K562 (cell line): ENCODE data around the gene RELL2. TPM values are rescaled to one million over a fixed set of nuclear protein-coding genes. Genes with fewer than 3 reads are reported as not detected.

Experiments
- BRD9 ChIP-seq: fragments of 450-650 bp; IDR thresholded peaks from 2 replicates; pipeline ENCODE4 v1.6.1; 2018; ENCODE audit warnings: low read depth; ENCODE audit not compliant: partially characterized antibody
- DEAF1 ChIP-seq: fragments of 450-650 bp; formaldehyde crosslinking; IDR thresholded peaks from 2 replicates; pipeline ENCODE4 v1.4.0; 2020; ENCODE audit warnings: mild to moderate bottlenecking, moderate library complexity
- DLX4 ChIP-seq: fragments of 250-450 bp; sonication (Bioruptor Pico); IDR thresholded peaks from 2 replicates; pipeline ENCODE4 v1.6.1; 2021; ENCODE audit warnings: mild to moderate bottlenecking
- FUS ChIP-seq: fragments of 200-400 bp; formaldehyde crosslinking; optimal IDR thresholded peaks from 2 replicates; pipeline ENCODE3; 2017; ENCODE audit warnings: low read depth, low read length
- GATAD2A ChIP-seq: fragments of 450-650 bp; IDR thresholded peaks from 2 replicates; pipeline ENCODE4 v1.6.1; 2017
- POLR2A ChIP-seq: fragments of 450-650 bp; conservative IDR thresholded peaks from 2 replicates; pipeline ENCODE4 v1.6.1; 2016
- SNRNP70 ChIP-seq: fragments of 200-400 bp; formaldehyde crosslinking; optimal IDR thresholded peaks from 2 replicates; pipeline ENCODE3; 2017; ENCODE audit warnings: low read depth, low read length
- TCF15 ChIP-seq: fragments of 250-450 bp; sonication (Bioruptor Pico); IDR thresholded peaks from 2 replicates; pipeline ENCODE4 v1.8.0; 2022; ENCODE audit warnings: moderate library complexity, mild to moderate bottlenecking, inconsistent platforms
- THRA ChIP-seq: fragments of 450-650 bp; IDR thresholded peaks from 2 replicates; pipeline ENCODE4 v1.6.1; 2017; ENCODE audit warnings: mild to moderate bottlenecking, moderate library complexity
- THRAP3 ChIP-seq: fragments of 450-650 bp; IDR thresholded peaks from 2 replicates; pipeline ENCODE4 v1.6.1; 2016; ENCODE audit warnings: mild to moderate bottlenecking, inconsistent platforms, borderline replicate concordance
- ZNF57 ChIP-seq: fragments of 450-650 bp; formaldehyde crosslinking; IDR thresholded peaks from 2 replicates; pipeline ENCODE4 v1.4.0; 2020; ENCODE audit warnings: mild to moderate bottlenecking, moderate library complexity
- ZNF586 ChIP-seq: fragments of 450-650 bp; formaldehyde crosslinking; conservative IDR thresholded peaks from 2 replicates; pipeline ENCODE4 v1.4.0; 2020; ENCODE audit warnings: mild to moderate bottlenecking, moderate library complexity
- ZZZ3 ChIP-seq: fragments of 450-650 bp; IDR thresholded peaks from 2 replicates; pipeline ENCODE4 v1.6.1; 2016; ENCODE audit warnings: antibody characterized with exemption, mild to moderate bottlenecking, moderate library complexity
- polyA plus RNA-seq, 8 experiments: library from polyadenylated mRNA; depleted of rRNA in 4 of 8; stranded (reverse) in 5 of 8; unstranded in 3 of 8; fragments of >200 nt; fragmentation: Nextera tagmentation in 2 of 8; fragmentation: Illumina TruSeq in 1 of 8; extraction: Ambion mirVana in 2 of 8; extraction: Trizol in 1 of 8; gene quantifications; 2 replicates each; pipeline versions ENCODE4 v1.2.1 to v1.2.3, GENCODE V29; 2011 to 2014; ENCODE audit warnings: inconsistent platforms in 1 of 8, missing spikeins in 1 of 8
- total RNA-seq, 7 experiments: library from RNA; depleted of rRNA in 6 of 7; stranded (reverse); fragments of >200 nt in 6 of 7; fragmentation: Illumina TruSeq in 2 of 7; extraction: Trizol in 2 of 7; gene quantifications; 2 replicates each; pipeline versions ENCODE4 v1.2.1 to v1.2.3, GENCODE V29; 2011 to 2021; ENCODE audit warnings: low replicate concordance in 1 of 7
- TF ChIP-seq, protein P1 (sequence below): fragments of 250-450 bp; sonication (Bioruptor Pico); IDR thresholded peaks from 2 replicates; pipeline ENCODE4 v1.5.0; 2021
- TF ChIP-seq, protein P2 (sequence below): fragments of 250-450 bp; sonication (Bioruptor Pico); IDR thresholded peaks from 2 replicates; pipeline ENCODE4 v1.4.0; 2020; ENCODE audit warnings: mild to moderate bottlenecking, moderate library complexity
- TF ChIP-seq, protein P3 (sequence below): fragments of 250-450 bp; sonication (Bioruptor Pico); IDR thresholded peaks from 2 replicates; pipeline ENCODE4 v1.8.0; 2021; ENCODE audit warnings: mild to moderate bottlenecking, moderate library complexity
- TF ChIP-seq, protein P4 (sequence below): fragments of 250-450 bp; sonication (Bioruptor Pico); IDR thresholded peaks from 2 replicates; pipeline ENCODE4 v1.5.0; 2020; ENCODE audit warnings: mild to moderate bottlenecking

Gene RELL2
- total and polyA plus RNA-seq, 9 of the 15 experiments (the other 6 are each of a cell fraction or from before 2014, with no cell fraction given), result 0.06 to 36.0 (median 14.3) TPM

DNA sequence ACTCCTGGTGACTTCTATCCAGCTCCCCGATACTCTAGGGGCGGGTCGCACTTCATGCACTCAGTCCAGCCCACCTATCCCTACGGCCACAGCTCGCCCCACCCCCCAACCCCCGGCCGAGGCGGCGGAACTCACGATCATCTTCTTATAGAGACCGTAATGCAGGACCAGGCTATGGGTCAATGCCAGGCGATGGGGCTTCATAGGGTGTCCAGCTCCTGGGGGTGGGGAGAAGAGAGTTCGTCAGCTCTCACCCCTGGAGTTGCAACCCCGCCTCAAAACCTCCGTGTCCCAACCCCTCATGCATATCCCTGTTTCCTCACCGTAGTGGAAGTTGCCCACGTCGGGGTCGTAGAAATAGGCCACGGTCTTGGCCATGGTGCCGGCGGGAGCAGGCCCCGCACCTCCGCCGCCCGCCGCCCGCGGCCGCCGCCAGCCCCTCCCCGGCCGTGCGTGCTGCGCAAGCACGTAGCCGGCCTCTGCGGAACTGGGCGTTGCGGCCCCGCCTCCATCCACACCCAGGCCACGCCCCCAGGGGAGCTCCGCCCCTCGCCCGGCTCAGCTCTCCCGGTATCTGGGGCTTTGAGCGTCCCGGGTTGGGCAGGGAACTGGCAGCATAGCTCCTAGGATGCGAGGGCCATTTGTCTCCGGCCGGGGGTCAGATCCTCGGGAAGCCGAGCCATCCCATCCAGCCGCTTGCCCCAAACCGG, at the start of gene RELL2, which contains the start of gene HDAC3 (continued):
- TF ChIP-seq ZNF57 (no peak), DLX4 (CRISPR knock-in tag) (no peak), BRD9 (no peak), DEAF1 (CRISPR knock-in tag) (no peak), GATAD2A (no peak), FUS (no peak), ZNF586 (CRISPR knock-in tag) (no peak), POLR2A (peak; percentile 74), THRAP3 (no peak), ZZZ3 (no peak), THRA (no peak), TCF15 (CRISPR knock-in tag) (no peak), SNRNP70 (no peak)
- TF ChIP-seq, protein P1, sequence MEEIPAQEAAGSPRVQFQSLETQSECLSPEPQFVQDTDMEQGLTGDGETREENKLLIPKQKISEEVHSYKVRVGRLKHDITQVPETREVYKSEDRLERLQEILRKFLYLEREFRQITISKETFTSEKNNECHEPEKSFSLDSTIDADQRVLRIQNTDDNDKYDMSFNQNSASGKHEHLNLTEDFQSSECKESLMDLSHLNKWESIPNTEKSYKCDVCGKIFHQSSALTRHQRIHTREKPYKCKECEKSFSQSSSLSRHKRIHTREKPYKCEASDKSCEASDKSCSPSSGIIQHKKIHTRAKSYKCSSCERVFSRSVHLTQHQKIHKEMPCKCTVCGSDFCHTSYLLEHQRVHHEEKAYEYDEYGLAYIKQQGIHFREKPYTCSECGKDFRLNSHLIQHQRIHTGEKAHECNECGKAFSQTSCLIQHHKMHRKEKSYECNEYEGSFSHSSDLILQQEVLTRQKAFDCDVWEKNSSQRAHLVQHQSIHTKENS (CRISPR knock-in tag), result no peak
- TF ChIP-seq, protein P2, sequence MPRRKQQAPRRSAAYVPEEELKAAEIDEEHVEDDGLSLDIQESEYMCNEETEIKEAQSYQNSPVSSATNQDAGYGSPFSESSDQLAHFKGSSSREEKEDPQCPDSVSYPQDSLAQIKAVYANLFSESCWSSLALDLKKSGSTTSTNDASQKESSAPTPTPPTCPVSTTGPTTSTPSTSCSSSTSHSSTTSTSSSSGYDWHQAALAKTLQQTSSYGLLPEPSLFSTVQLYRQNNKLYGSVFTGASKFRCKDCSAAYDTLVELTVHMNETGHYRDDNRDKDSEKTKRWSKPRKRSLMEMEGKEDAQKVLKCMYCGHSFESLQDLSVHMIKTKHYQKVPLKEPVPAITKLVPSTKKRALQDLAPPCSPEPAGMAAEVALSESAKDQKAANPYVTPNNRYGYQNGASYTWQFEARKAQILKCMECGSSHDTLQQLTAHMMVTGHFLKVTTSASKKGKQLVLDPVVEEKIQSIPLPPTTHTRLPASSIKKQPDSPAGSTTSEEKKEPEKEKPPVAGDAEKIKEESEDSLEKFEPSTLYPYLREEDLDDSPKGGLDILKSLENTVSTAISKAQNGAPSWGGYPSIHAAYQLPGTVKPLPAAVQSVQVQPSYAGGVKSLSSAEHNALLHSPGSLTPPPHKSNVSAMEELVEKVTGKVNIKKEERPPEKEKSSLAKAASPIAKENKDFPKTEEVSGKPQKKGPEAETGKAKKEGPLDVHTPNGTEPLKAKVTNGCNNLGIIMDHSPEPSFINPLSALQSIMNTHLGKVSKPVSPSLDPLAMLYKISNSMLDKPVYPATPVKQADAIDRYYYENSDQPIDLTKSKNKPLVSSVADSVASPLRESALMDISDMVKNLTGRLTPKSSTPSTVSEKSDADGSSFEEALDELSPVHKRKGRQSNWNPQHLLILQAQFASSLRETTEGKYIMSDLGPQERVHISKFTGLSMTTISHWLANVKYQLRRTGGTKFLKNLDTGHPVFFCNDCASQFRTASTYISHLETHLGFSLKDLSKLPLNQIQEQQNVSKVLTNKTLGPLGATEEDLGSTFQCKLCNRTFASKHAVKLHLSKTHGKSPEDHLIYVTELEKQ (CRISPR knock-in tag), result no peak
- TF ChIP-seq, protein P3, sequence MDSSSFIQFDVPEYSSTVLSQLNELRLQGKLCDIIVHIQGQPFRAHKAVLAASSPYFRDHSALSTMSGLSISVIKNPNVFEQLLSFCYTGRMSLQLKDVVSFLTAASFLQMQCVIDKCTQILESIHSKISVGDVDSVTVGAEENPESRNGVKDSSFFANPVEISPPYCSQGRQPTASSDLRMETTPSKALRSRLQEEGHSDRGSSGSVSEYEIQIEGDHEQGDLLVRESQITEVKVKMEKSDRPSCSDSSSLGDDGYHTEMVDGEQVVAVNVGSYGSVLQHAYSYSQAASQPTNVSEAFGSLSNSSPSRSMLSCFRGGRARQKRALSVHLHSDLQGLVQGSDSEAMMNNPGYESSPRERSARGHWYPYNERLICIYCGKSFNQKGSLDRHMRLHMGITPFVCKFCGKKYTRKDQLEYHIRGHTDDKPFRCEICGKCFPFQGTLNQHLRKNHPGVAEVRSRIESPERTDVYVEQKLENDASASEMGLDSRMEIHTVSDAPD (CRISPR knock-in tag), result no peak
- TF ChIP-seq, protein P4, sequence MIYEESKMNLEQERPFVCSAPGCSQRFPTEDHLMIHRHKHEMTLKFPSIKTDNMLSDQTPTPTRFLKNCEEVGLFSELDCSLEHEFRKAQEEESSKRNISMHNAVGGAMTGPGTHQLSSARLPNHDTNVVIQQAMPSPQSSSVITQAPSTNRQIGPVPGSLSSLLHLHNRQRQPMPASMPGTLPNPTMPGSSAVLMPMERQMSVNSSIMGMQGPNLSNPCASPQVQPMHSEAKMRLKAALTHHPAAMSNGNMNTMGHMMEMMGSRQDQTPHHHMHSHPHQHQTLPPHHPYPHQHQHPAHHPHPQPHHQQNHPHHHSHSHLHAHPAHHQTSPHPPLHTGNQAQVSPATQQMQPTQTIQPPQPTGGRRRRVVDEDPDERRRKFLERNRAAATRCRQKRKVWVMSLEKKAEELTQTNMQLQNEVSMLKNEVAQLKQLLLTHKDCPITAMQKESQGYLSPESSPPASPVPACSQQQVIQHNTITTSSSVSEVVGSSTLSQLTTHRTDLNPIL (CRISPR knock-in tag), result no peak
